Trophoblast cell (in vitro differentiated cells and primary cell): Measurements from ENCODE around the gene KDM2A.
"Not testable (repeated sequence)": the region's sequence is repeated elsewhere in the genome, so short reads cannot be mapped to it uniquely, and the experiment has no call there.

Experiments used
- DNase-seq, 2 donors: peaks; one replicate each; pipeline ENCODE4 v3.0.0-alpha.2; 2016
- H2AFZ ChIP-seq: 2 replicates; pipeline ENCODE4 v1.6.1; 2013; ENCODE audit warnings: low read length, moderate library complexity, mild to moderate bottlenecking; ENCODE audit not compliant: insufficient read depth, poor library complexity
- H2AK5ac ChIP-seq: 2 replicates; pipeline ENCODE4 v1.6.1; 2013; ENCODE audit warnings: mild to moderate bottlenecking, low read length
- H2BK120ac ChIP-seq: 2 replicates; pipeline ENCODE4 v1.6.1; 2013; ENCODE audit warnings: low read length, mild to moderate bottlenecking, moderate library complexity; ENCODE audit not compliant: insufficient read depth, poor library complexity
- H2BK12ac ChIP-seq: 2 replicates; pipeline ENCODE4 v1.6.1; 2013; ENCODE audit warnings: mild to moderate bottlenecking, low read length, moderate library complexity
- H2BK5ac ChIP-seq: 2 replicates; pipeline ENCODE4 v1.6.1; 2013; ENCODE audit warnings: low read length, low read depth, moderate library complexity, mild to moderate bottlenecking; ENCODE audit not compliant: poor library complexity
- H3K14ac ChIP-seq: 2 replicates; pipeline ENCODE4 v1.6.1; 2013; ENCODE audit warnings: mild to moderate bottlenecking, low read length
- H3K18ac ChIP-seq: 2 replicates; pipeline ENCODE4 v1.6.1; 2013; ENCODE audit warnings: mild to moderate bottlenecking, low read length
- H3K23ac ChIP-seq: 2 replicates; pipeline ENCODE4 v1.6.1; 2013; ENCODE audit warnings: low read length
- H3K27ac ChIP-seq: 2 replicates; pipeline ENCODE4 v1.5.1; 2013; ENCODE audit warnings: low read depth, mild to moderate bottlenecking, inconsistent platforms, low read length, moderate library complexity
- H3K27me3 ChIP-seq: 2 replicates; pipeline ENCODE4 v1.6.1; 2013; ENCODE audit warnings: inconsistent platforms, mild to moderate bottlenecking, low read length, moderate library complexity; ENCODE audit not compliant: insufficient read depth
- H3K36me3 ChIP-seq, 2 experiments: 1 replicate in 1 of 2; 2 replicates in 1 of 2; pipeline ENCODE4 v1.6.1; 2013; ENCODE audit warnings: low read length in 2 of 2, mild to moderate bottlenecking in 2 of 2, moderate library complexity in 1 of 2; ENCODE audit not compliant: insufficient read depth in 2 of 2, control insufficient read depth in 1 of 2
- H3K4ac ChIP-seq: 2 replicates; pipeline ENCODE4 v1.6.1; 2013; ENCODE audit warnings: low read depth, mild to moderate bottlenecking, low read length, moderate library complexity
- H3K4me1 ChIP-seq, 2 experiments: 1 replicate in 1 of 2; 2 replicates in 1 of 2; pipeline ENCODE4 v1.6.1; 2013; ENCODE audit warnings: low read length in 2 of 2, mild to moderate bottlenecking in 2 of 2, moderate library complexity in 1 of 2; ENCODE audit not compliant: insufficient read depth in 2 of 2, control insufficient read depth in 1 of 2
- H3K4me2 ChIP-seq: 2 replicates; pipeline ENCODE4 v1.6.1; 2013; ENCODE audit warnings: inconsistent platforms, mild to moderate bottlenecking, low read length, moderate library complexity
- H3K4me3 ChIP-seq: 2 replicates; pipeline ENCODE4 v1.5.1; 2013; ENCODE audit warnings: mild to moderate bottlenecking, low read depth, low read length, inconsistent platforms
- H3K79me1 ChIP-seq: one replicate; pipeline ENCODE4 v1.6.1; 2013; ENCODE audit warnings: low read length
- H3K79me2 ChIP-seq: 2 replicates; pipeline ENCODE4 v1.6.1; 2013; ENCODE audit warnings: low read length, mild to moderate bottlenecking; ENCODE audit not compliant: control insufficient read depth, insufficient read depth, poor library complexity
- H3K9ac ChIP-seq: 2 replicates; pipeline ENCODE4 v1.6.1; 2013; ENCODE audit warnings: mild to moderate bottlenecking, low read length
- H3K9me3 ChIP-seq: 2 replicates; pipeline ENCODE4 v1.6.1; 2013; ENCODE audit warnings: low read depth, mild to moderate bottlenecking, control low read depth, inconsistent platforms, low read length; ENCODE audit not compliant: insufficient read depth
- H4K12ac ChIP-seq: 2 replicates; pipeline ENCODE4 v1.6.1; 2013; ENCODE audit warnings: low read depth, mild to moderate bottlenecking, low read length, moderate library complexity
- H4K8ac ChIP-seq: 2 replicates; pipeline ENCODE4 v1.6.1; 2013; ENCODE audit warnings: low read depth, mild to moderate bottlenecking, low read length, moderate library complexity
- H4K91ac ChIP-seq: one replicate; pipeline ENCODE4 v1.6.1; 2013; ENCODE audit warnings: low read depth, mild to moderate bottlenecking, low read length, moderate library complexity
- WGBS: extraction: QIAGEN DNeasy Blood & Tissue Kit; methylation state at CpG from one replicate; pipeline ENCODE4 v1.1.7; 2013; ENCODE audit warnings: missing lambda C conversion rate; ENCODE audit not compliant: insufficient read length, insufficient coverage; ENCODE audit errors: extremely low coverage; 5-methylcytosine and 5-hydroxymethylcytosine counted together

The KDM2A gene

GRCh38 chr11:67260406-67260805 is 141.3 kb downstream of the KDM2A start:
- no peaks in the 10 kb centered on the region for H3K27me3 ChIP-seq
- peaks cover 14 to 16% of the 10 kb centered on the region in 2 experiments for H3K36me3 ChIP-seq
- H3K79me2 ChIP-seq = no peaks in the 10 kb centered on the region
- peaks cover 5 to 12% of the 10 kb centered on the region in 2 experiments for H3K4me1 ChIP-seq
- H3K14ac ChIP-seq = no peak overlapping the region
- H3K9me3 ChIP-seq = no peaks in the 10 kb centered on the region
- no peak overlapping the region for H2AK5ac ChIP-seq
- H2BK12ac ChIP-seq = no peak overlapping the region
- H3K27ac ChIP-seq = no peak overlapping the region
- H3K4me3 ChIP-seq = no peak overlapping the region
- no peak overlapping the region for H4K91ac ChIP-seq
- H4K12ac ChIP-seq = no peak overlapping the region
- H2BK5ac ChIP-seq = no peak overlapping the region
- H4K8ac ChIP-seq = no peak overlapping the region
- no peak for DNase-seq
- no CpG with 5 or more reads among the region's 6 CpGs for WGBS
- H3K79me1 ChIP-seq = peaks cover 5% of the 10 kb centered on the region
- no peak overlapping the region for H3K9ac ChIP-seq
- no peak overlapping the region for H2AFZ ChIP-seq
- H3K4me2 ChIP-seq = no peak overlapping the region
- H3K18ac ChIP-seq = no peak overlapping the region
- H3K4ac ChIP-seq = no peak overlapping the region
- no peak overlapping the region for H2BK120ac ChIP-seq
- H3K23ac ChIP-seq = no peak overlapping the region

- H3K27me3 ChIP-seq = not testable (repeated sequence)
- no CpG with 5 or more reads among the region's 50 CpGs for WGBS
These were observed 142.0 kb downstream of the KDM2A start for GRCh38 chr11:67260885-67261639.

GRCh38 chr11:67261640-67261945 is 142.5 kb downstream of the KDM2A start:
- Histone ChIP-seq H3K18ac (no peak overlapping the region), H4K91ac (no peak overlapping the region), H4K8ac (peak overlapping the region; percentile 41), H3K4ac (no peak overlapping the region), H3K9me3 (no peaks in the 10 kb centered on the region), H3K4me2 (peak overlapping the region; percentile 53), H3K79me1 (peaks cover 5% of the 10 kb centered on the region), H4K12ac (no peak overlapping the region), H3K27ac (no peak overlapping the region), H2BK12ac (no peak overlapping the region), H3K9ac (no peak overlapping the region), H3K14ac (no peak overlapping the region), H2AK5ac (no peak overlapping the region), H3K23ac (no peak overlapping the region), H3K4me1 (peaks cover 5 to 14% of the 10 kb centered on the region in 2 experiments), H2BK120ac (no peak overlapping the region), H3K36me3 (peaks cover 5% of the 10 kb centered on the region in 2 experiments), H3K27me3 (no peaks in the 10 kb centered on the region), H3K4me3 (no peak overlapping the region), H3K79me2 (peaks cover 1% of the 10 kb centered on the region), H2BK5ac (no peak overlapping the region), H2AFZ (peak overlapping the region; percentile 20)
- no peak for DNase-seq
- WGBS = no CpG with 5 or more reads among the region's 18 CpGs

More at GRCh38 chr11:67260885-67261639, 142.0 kb downstream of the KDM2A start:
- H3K36me3 ChIP-seq, H3K9me3 ChIP-seq, H4K12ac ChIP-seq, H3K79me2 ChIP-seq, H3K23ac ChIP-seq, H2AK5ac ChIP-seq, H3K27ac ChIP-seq, H3K9ac ChIP-seq, H3K79me1 ChIP-seq, H3K4ac ChIP-seq: not testable (repeated sequence)
- peak overlapping the region; percentile 62 for H2BK120ac ChIP-seq
- H3K4me1 ChIP-seq = peaks cover 5 to 14% of the 10 kb centered on the region in 2 experiments
- peak overlapping the region; percentile 60 for H3K14ac ChIP-seq
- peak overlapping the region; percentile 43 for H2BK5ac ChIP-seq
- H4K8ac ChIP-seq = peak overlapping the region; percentile 88
- H2BK12ac ChIP-seq = peak overlapping the region; percentile 73
- peak overlapping the region; percentile 89 for H2AFZ ChIP-seq
- H3K4me2 ChIP-seq = peak overlapping the region; percentile 87
- peak overlapping the region; percentile 10 for H3K4me3 ChIP-seq
- peak; percentile 64 to 82 for DNase-seq
- H4K91ac ChIP-seq = peak overlapping the region; percentile 49
- peak overlapping the region; percentile 84 for H3K18ac ChIP-seq

GRCh38 chr11:67261946-67262681 is 143.1 kb downstream of the KDM2A start:
- H2AK5ac ChIP-seq = no peak overlapping the region
- H2BK120ac ChIP-seq = no peak overlapping the region
- no peak overlapping the region for H3K27ac ChIP-seq
- peak overlapping the region; percentile 41 for H4K8ac ChIP-seq
- no peak overlapping the region for H4K91ac ChIP-seq
- no peaks in the 10 kb centered on the region for H3K27me3 ChIP-seq
- no peak overlapping the region for H2BK12ac ChIP-seq
- H3K79me1 ChIP-seq = peaks cover 9% of the 10 kb centered on the region
- DNase-seq = peak; percentile 65 to 77
- H3K9ac ChIP-seq = no peak overlapping the region
- no peak overlapping the region for H2AFZ ChIP-seq
- no peak overlapping the region for H3K14ac ChIP-seq
- peaks cover 3% of the 10 kb centered on the region in 2 experiments for H3K36me3 ChIP-seq
- H3K4ac ChIP-seq = no peak overlapping the region
- H3K4me3 ChIP-seq = no peak overlapping the region
- no peak overlapping the region for H4K12ac ChIP-seq
- H3K79me2 ChIP-seq = peaks cover 6% of the 10 kb centered on the region
- peak overlapping the region; percentile 53 for H3K4me2 ChIP-seq
- H2BK5ac ChIP-seq = no peak overlapping the region
- H3K4me1 ChIP-seq = peaks cover 5 to 16% of the 10 kb centered on the region in 2 experiments
- WGBS = no CpG with 5 or more reads among the region's 18 CpGs
- no peak overlapping the region for H3K18ac ChIP-seq
- no peaks in the 10 kb centered on the region for H3K9me3 ChIP-seq
- no peak overlapping the region for H3K23ac ChIP-seq
